HG02642 (cell line): ENCODE measurements around the gene TMEM61.

Source experiments
- ATAC-seq: cut with Tn5 transposase; IDR thresholded peaks from one replicate; pipeline ENCODE4 v1.9.1; 2021; ENCODE audit warnings: mild to moderate bottlenecking; ENCODE audit not compliant: unreplicated experiment, poor library complexity

Gene TMEM61

DNA sequence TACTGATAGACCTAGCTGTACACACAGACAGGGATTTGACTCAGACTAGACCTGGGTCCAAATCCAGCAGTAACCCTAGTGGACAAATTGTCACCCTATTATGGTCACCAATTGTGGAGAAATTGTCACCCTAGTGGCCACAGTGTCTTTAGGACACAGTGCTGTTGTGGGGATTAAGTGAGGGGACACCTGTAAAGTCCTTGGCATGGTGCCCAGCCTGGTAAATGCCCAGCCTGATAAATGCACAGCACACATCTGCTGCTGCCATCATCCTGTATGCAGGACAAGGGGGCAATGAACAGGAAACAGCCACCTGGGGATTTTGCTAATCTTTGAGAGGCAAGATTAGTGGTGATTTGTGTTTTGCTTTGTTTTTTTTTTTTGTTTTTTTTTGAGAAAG lies 2.3 kb downstream of the TMEM61 start:
- ATAC-seq = no peak

GRCh38 chr1:54984131-54984842 lies 3.9 kb downstream of the TMEM61 start:
- no peak for ATAC-seq

- ATAC-seq = no peak
Observed at GRCh38 chr1:54985556-54985955, 5.1 kb downstream of the TMEM61 start.

GRCh38 chr1:54986025-54986424 lies 5.6 kb downstream of the TMEM61 start:
- ATAC-seq = no peak

DNA sequence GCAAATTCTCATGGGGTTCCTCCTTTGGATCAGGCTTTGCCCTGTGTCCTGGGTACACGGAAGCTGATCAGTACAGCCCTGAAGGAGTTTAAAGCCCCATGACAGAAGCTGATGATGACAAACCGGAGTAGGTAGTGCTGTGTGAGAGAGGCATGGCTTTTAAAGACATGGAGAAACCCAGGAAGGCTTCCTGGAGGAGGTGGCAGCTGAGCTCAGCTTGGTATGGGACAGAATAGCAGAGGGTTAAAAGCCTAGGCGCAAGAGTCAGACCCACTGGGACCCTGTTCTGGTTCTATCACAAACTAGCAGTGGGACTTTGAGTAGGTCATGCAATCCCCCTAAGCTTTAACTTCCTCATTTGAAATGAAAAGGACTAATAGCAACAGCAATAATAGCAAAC lies 6.1 kb downstream of the TMEM61 start:
- ATAC-seq = no peak

- no peak for ATAC-seq
Observed at GRCh38 chr1:54987427-54987826, 7.0 kb downstream of the TMEM61 start.

- ATAC-seq = no peak
Observed at GRCh38 chr1:54987919-54988705, 7.7 kb downstream of the TMEM61 start.

- ATAC-seq = no peak
Observed at GRCh38 chr1:54988975-54989374, 8.5 kb downstream of the TMEM61 start.

DNA sequence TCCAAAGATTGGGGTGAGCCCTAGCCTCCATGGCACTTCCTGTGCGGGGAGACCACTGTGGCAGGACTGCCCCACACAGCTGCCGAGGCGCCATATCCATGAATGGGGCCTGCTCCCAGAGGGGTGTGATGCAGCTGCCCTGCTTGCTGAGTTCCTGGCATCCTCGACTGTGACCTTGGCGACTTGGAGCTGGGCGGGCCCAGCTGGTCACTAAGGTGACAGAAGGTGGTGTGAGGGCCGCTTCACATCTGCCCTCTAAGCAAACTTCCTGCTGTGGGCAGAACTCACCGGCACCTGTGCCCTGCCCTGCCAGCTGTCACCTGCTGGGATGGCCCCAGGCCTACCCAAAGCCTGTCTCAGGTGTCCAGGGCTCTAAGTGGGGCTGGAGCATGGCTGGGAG lies 9.0 kb downstream of the TMEM61 start:
- ATAC-seq = no peak

DNA sequence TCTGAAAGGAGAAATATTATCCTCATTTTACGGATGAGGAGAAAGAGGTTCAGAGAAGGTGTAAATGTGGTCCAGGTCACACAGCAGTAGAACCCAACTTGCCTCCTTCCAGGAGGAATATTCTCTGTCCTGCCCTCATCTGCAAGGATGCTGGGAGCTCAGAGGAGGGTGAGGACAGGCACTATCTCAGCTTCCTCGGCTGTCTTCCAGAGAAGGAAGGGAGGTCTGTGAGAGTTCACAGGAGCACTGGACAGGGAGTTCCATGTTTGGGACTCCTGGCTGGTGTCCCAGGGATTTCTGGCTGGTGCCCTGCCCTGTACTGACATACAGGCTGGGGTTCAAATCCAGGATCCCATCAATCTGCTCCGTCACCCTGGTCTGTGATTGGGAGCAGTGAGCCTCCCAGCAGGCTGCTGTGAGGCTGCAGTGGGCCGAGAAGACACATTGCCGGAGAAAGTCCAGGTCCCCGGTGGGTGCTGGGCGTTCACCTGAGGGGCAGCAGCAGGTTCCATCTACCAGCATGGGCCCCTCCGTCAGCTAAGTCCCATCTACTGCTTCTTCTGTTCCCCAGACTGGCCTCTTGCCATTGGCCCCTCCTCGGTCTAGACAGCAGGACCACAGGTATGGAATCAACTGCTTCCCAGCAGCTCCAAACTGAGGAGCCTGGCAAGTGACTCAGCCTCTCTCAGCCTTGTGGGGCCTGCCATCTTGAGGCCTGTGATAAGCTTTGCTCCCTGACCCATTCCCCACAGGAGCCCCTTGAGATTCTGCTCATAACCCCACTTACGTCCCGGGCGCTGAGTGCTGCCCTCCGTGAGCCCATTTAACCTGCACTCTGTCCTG lies 9.8 kb downstream of the TMEM61 start:
- ATAC-seq = no peak

DNA sequence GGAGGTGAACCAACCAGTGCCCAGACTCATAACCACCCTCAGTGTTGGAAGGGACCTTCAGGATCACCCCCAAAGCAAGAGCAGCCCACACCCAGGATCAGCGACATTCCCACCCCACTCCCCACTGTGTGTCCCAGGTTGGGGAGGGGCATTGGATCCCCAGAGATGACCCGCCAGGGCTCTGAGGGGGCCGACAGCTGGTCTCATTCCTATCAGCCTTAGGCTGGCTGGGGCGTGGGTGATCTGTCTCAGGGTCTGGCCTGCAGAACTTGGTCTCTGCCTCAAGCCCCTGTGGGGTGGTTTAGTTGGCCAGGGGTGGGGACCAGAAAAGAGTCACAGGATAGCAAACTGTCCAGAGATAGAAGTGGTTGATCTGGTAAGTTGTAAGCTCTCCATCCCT lies 10.5 kb downstream of the TMEM61 start:
- ATAC-seq = no peak

GRCh38 chr1:54991939-54992338 lies 11.5 kb downstream of the TMEM61 start:
- ATAC-seq = no peak

DNA sequence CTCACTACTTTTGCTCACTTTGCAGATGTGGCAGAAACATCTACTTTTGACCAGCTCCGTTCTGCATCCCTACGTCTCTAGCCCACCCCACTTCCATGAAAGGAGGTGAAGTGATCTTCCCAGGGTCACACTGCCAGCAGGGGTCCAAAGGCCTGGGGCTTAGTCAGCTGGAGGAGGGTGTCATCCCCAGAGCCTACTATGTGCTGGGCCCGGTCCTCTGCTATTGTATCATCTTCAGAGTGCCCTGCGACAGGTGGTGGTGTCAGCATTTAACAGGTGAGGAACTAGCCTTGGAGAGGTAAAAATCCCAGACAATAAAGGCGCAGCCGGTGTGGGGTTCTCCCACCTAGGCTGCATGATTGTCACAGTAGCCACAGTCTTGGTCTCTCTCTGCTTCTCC lies 12.7 kb downstream of the TMEM61 start:
- no peak for ATAC-seq

- ATAC-seq = no peak
Observed at GRCh38 chr1:54994355-54994990, 14.0 kb downstream of the TMEM61 start.

DNA sequence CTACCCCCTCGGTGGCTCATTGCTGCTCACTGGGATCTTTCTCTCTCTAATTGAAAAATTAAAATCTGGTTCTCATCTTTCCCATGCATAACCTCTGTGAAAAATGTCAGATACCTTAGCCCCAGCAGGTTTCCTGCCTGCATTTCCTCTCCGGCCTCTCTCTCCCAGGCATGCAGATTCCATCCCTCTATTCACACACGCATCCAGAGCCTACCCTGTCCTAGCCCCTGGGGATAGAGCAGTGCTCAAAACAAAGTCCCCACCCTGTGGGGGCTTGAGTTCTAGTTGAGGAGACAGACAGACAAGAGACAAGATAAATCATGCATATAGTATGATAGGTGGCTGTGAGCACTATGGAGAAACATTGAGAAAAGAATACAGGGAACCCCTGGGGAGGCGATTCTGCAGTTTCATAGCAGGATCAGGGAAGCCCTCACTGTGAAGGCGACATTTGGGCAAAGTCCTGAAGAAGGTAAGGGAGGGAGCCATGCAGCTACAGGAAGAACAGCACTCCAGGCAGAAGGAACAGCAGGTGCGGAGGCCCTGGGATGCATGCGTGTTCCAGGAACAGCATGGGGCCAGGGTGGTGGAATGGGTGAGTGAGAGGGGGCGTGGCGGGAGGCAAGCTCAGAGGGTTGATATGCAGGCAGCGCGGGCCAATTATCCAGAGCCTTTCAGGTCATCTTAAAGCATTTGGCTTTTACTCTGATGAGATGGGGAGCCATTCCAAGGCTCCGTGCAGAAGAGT lies 14.8 kb downstream of the TMEM61 start:
- no peak for ATAC-seq

DNA sequence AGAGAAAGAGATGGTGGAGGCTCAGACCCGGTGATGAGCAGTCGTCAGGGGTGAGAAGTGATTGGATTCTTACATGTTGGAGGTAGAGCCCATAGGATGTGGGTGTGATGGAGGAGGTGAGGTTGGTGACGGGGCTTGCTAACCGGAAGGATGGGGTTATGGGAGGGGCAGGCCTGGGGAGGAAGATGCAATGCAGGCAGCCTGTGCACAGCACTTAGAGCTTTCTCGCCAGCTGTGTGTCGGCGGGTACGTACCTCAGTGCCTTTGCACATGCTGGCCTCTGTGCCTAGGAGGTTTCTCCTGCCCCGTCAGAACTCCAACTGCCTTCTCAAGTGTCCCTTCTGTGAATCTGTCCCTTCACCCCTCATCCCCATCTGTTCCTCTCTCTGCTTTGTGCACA lies 15.4 kb downstream of the TMEM61 start:
- ATAC-seq = no peak

DNA sequence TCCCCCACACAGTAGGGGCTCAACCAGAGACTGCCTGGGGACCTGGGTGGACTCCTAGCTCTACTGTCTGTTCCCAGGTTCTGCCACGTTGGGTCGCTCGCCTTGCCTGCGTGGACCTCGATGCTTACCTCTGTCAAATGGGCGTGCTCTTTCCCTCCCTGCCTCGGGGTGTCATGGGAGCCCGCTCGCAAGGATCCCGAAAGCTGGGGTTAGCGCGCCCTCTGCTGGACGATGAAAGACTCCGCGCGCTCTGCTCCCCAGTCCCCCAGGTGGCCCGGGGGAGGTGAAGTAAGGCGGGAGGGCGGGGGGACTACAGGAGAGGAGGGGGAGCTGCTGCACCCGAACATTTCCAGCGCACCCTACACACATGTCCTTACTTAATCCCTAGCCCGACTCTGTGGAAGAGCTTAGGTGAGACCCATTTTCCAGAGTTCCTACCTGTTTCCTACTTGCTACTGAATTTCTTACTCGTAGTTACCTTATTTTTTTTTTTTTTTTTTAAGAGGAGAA lies 16.0 kb downstream of the TMEM61 start:
- peak; percentile 76 for ATAC-seq

DNA sequence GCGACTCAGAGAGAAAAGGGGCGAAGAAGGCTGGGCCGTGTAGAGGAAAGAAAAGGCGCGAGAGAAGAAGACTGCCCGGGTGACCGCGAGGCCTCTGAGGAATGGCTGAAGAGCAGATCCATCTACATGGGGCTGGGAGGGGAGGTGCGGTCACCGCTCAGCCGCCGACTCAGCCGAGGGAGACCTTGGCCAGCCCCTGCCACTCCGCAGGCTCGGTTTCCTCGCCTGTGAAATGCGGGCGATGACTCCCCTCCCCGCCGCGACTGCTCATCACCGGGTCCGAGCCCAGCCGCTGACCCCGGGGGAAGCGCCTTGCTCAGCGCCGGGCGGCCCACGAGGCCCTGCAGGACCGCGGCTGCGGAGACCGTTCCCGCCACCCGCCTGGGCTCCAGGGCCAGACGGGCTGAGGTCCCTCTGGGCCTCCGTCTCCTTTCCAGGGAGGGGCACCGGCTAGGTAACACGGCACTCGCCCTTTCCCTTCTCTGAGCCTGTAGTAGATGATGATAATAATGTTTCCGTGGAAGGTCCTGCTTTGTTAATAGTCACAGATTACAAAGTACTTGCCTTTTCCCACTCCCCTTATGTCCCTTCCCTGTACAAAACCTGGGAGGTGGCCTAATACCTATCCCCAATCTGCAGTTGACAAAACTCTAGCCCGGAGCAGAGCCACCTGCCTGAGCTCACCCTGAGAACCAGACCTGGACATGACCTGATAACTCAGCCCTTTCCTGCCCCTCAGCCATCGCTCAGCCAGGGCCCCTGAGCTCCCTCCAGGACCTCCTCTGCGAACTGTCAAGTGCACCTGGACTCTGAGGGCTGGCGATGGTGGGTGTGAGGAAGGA lies 16.7 kb downstream of the TMEM61 start:
- no peak for ATAC-seq

GRCh38 chr1:54997711-54997986 lies 17.2 kb downstream of the TMEM61 start:
- no peak for ATAC-seq
